H1 (cell line): ENCODE measurements around the gene CDT1. TPM values are rescaled to one million over a fixed set of nuclear protein-coding genes. Genes with fewer than 3 reads are reported as not detected.

Experiments used
- CREB1 ChIP-seq: IDR thresholded peaks from 2 replicates; pipeline ENCODE4 v1.6.1; 2012; ENCODE audit warnings: inconsistent platforms
- EGR1 ChIP-seq: IDR thresholded peaks from 2 replicates; pipeline ENCODE4 v1.6.1; 2011; ENCODE audit warnings: low read depth, low read length, borderline replicate concordance
- EP300 ChIP-seq, 2 experiments: IDR thresholded peaks; 1 replicate in 1 of 2; 2 replicates in 1 of 2; pipeline ENCODE4 v1.6.1; 2011 to 2012; ENCODE audit warnings: low read depth in 2 of 2, low read length in 2 of 2, mild to moderate bottlenecking in 2 of 2, borderline replicate concordance in 1 of 2, inconsistent platforms in 1 of 2, moderate library complexity in 1 of 2
- HDAC6 ChIP-seq: IDR thresholded peaks from one replicate; pipeline ENCODE4 v1.7.1; 2012; ENCODE audit warnings: low read depth, mild to moderate bottlenecking, inconsistent platforms, low read length, moderate library complexity
- SP4 ChIP-seq: IDR thresholded peaks from 2 replicates; pipeline ENCODE4 v1.6.1; 2012; ENCODE audit warnings: low read length, inconsistent platforms
- SUZ12 ChIP-seq: fragments of 200-600 bp; sonication (generic); IDR thresholded peaks from 2 replicates; pipeline ENCODE4 v1.6.1; 2012; ENCODE audit warnings: mild to moderate bottlenecking, inconsistent platforms, low read length, moderate library complexity, mixed read lengths
- polyA plus RNA-seq, 7 experiments: library from polyadenylated mRNA; depleted of rRNA in 3 of 7; stranded (reverse) in 5 of 7; unstranded in 2 of 7; fragments of >200 nt in 5 of 7; fragments of 200-250 nt in 2 of 7; gene quantifications; 1 replicate in 5 of 7; 2 replicates in 1 of 7; 4 replicates in 1 of 7; pipeline versions ENCODE4 v1.2.1 to v1.2.3, GENCODE V29; 2011 to 2013; ENCODE audit warnings: missing spikeins in 2 of 7, mixed read lengths in 2 of 7
- total RNA-seq: library from RNA; stranded (reverse); fragmentation: NEBNext Ultra II Directional; extraction: Animal tissue kit (Norgen Biotek cat#: 25700); gene quantifications from 2 replicates; pipeline ENCODE4 v1.2.1, GENCODE V29; 2021
- TF ChIP-seq, protein P1 (sequence below): IDR thresholded peaks from 2 replicates; pipeline ENCODE4 v1.6.1; 2012; ENCODE audit warnings: inconsistent platforms
- TF ChIP-seq, protein P2 (sequence below): IDR thresholded peaks from 2 replicates; pipeline ENCODE4 v1.6.1; 2012; ENCODE audit warnings: low read length, inconsistent platforms

The CDT1 gene
- total and polyA plus RNA-seq, 2 of the 8 experiments (the other 6 are each of a cell fraction or from before 2014, with no cell fraction given), result 76.7 to 95.4 TPM

DNA sequence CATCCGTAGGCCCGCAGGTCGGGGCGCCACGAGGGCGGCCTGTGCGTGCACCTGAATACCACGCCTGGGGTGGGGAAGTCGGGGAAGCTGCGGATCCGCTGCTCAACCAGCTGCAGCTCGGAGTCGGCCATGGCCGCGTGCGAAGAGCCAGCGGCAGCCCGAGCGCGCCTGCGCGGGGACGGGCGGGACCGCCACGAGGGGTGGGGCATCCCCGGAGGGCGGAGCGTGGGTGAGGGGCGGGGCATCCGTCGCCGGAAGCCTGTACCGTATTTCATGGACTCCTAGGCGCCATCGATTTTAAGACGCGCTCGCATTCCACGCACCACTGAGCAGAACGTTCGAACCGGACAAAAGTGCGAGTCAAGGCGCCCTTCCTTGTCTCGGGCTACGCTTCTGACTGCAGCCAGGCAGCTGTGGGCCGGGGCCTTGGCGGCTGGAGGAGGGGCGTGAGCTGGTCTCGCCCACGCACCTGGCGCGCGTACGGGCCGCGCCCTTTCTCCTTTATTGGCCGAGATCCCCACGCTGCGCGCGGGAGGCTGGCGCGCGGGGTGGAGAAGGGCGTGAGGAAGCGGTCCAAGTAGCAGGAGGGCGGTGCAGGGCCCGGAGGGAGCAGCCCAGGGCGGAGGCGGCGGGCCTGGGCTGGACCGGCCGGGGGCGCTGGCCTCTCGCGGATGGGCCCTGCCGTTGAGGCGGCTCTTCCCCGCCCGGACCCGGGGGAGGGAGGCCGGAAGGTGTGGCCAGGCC, 8.4 kb downstream of the CDT1 start, which contains the start of gene APRT (continued):
- TF ChIP-seq, protein P1, sequence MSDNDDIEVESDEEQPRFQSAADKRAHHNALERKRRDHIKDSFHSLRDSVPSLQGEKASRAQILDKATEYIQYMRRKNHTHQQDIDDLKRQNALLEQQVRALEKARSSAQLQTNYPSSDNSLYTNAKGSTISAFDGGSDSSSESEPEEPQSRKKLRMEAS, result peak; percentile 82
- no peak for TF ChIP-seq EP300 (IDR thresholded peaks at IDR 0.05; ENCODE audit: borderline replicate concordance in 1 of 2, low read depth in 2 of 2, low read length in 2 of 2)
- peak; percentile 71; the same call in 1 of the 2 replicates for TF ChIP-seq EGR1
- TF ChIP-seq CREB1, result peak; percentile 74
- TF ChIP-seq SUZ12, result no peak
- TF ChIP-seq HDAC6, result no peak
- TF ChIP-seq SP4, result 0 out of 2 replicates have a peak, but pooled peaks have one; percentile 78
- TF ChIP-seq, protein P2, sequence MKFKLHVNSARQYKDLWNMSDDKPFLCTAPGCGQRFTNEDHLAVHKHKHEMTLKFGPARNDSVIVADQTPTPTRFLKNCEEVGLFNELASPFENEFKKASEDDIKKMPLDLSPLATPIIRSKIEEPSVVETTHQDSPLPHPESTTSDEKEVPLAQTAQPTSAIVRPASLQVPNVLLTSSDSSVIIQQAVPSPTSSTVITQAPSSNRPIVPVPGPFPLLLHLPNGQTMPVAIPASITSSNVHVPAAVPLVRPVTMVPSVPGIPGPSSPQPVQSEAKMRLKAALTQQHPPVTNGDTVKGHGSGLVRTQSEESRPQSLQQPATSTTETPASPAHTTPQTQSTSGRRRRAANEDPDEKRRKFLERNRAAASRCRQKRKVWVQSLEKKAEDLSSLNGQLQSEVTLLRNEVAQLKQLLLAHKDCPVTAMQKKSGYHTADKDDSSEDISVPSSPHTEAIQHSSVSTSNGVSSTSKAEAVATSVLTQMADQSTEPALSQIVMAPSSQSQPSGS, result no peak
